AG08396 (cell line): ENCODE measurements around the gene PCDHB3.
"Not testable (repeated sequence)": the region's sequence is repeated elsewhere in the genome, so short reads cannot be mapped to it uniquely, and the experiment has no call there.

ENCODE experiments used
- DNase-seq: peaks from one replicate; pipeline ENCODE4 v3.0.0; 2012; ENCODE audit warnings: low spot score, mixed read lengths

The PCDHB3 gene

GRCh38 chr5:141135718-141136266 is 35.5 kb downstream of the PCDHB3 start:
- no peak for DNase-seq

GRCh38 chr5:141137346-141137745 is 37.1 kb downstream of the PCDHB3 start:
- DNase-seq, result not testable (repeated sequence)

GRCh38 chr5:141149812-141150211 is 49.5 kb downstream of the PCDHB3 start, which contains the start of gene PCDHB6:
Gene PCDHB6, plus strand, starts transcription at chr5:141150057. Its CDS starts 201 bp downstream, at chr5:141150258.
- DNase-seq, result peak; percentile 54

- no peak for DNase-seq
These were observed 50.1 kb downstream of the PCDHB3 start for GRCh38 chr5:141150224-141150992.

GRCh38 chr5:141150993-141151325 is 50.7 kb downstream of the PCDHB3 start:
- no peak for DNase-seq

- DNase-seq, result not testable (repeated sequence)
These were observed 51.4 kb downstream of the PCDHB3 start for GRCh38 chr5:141151632-141152031.

- not testable (repeated sequence) for DNase-seq
These were observed 51.8 kb downstream of the PCDHB3 start for GRCh38 chr5:141152096-141152495.
